GM18868 (cell line): ENCODE results near the gene XRCC6.
"Not testable (repeated sequence)": the region's sequence is repeated elsewhere in the genome, so short reads cannot be mapped to it uniquely, and the experiment has no call there.

Experiments used
- ATAC-seq: cut with Tn5 transposase; IDR thresholded peaks from one replicate; pipeline ENCODE4 v1.9.1; 2021; ENCODE audit warnings: mild to moderate bottlenecking, moderate library complexity; ENCODE audit not compliant: unreplicated experiment

The XRCC6 gene

GRCh38 chr22:41683052-41683451 is 62.0 kb downstream of the XRCC6 start:
- no peak for ATAC-seq

- ATAC-seq, result no peak
These were observed 62.5 kb downstream of the XRCC6 start for GRCh38 chr22:41683616-41684015.

- no peak for ATAC-seq
These were observed 63.1 kb downstream of the XRCC6 start for GRCh38 chr22:41684194-41684593.

GRCh38 chr22:41686890-41687289 is 65.8 kb downstream of the XRCC6 start:
- not testable (repeated sequence) for ATAC-seq

- ATAC-seq, result no peak
These were observed 66.8 kb downstream of the XRCC6 start for GRCh38 chr22:41687901-41688364.

- ATAC-seq, result peak; percentile 67
These were observed 67.5 kb downstream of the XRCC6 start, which contains the start of gene SNU13 for GRCh38 chr22:41688365-41689211. TSS of gene SNU13 (minus strand) at chr22:41688867. CDS start at chr22:41688796, 71 bp downstream.

GRCh38 chr22:41690476-41690875 is 69.4 kb downstream of the XRCC6 start:
- ATAC-seq, result no peak

- ATAC-seq, result no peak
These were observed 74.1 kb downstream of the XRCC6 start for GRCh38 chr22:41695211-41695610.

GRCh38 chr22:41696703-41697102 is 75.6 kb downstream of the XRCC6 start:
- no peak for ATAC-seq

- no peak for ATAC-seq
These were observed 76.2 kb downstream of the XRCC6 start for GRCh38 chr22:41697126-41697775.

GRCh38 chr22:41699264-41700107 is 78.4 kb downstream of the XRCC6 start, which contains the start of gene MEI1:
TSS of gene MEI1 (plus strand) at chr22:41699503. CDS start at chr22:41699539, 36 bp downstream.
- no peak for ATAC-seq

- ATAC-seq, result no peak
These were observed 78.9 kb downstream of the XRCC6 start for GRCh38 chr22:41700108-41700364.

- ATAC-seq, result no peak
These were observed 81.7 kb downstream of the XRCC6 start for GRCh38 chr22:41702763-41703162.

- ATAC-seq, result no peak
These were observed 88.2 kb downstream of the XRCC6 start for GRCh38 chr22:41709341-41709740.

GRCh38 chr22:41713004-41713403 is 91.9 kb downstream of the XRCC6 start:
- no peak for ATAC-seq
